Lower lobe of right lung (tissue), 2 donors: ENCODE data around the gene OR2F1. TPM values are rescaled to one million over a fixed set of nuclear protein-coding genes. Genes with fewer than 3 reads are reported as not detected.

Source experiments
- ATAC-seq, 2 donors: fragments of 200-7000 bp; cut with Tn5 transposase; one replicate each; pipeline ENCODE4 v1.9.1; 2020 to 2022; ENCODE audit warnings: mild to moderate bottlenecking in 2 of 2, moderate library complexity in 2 of 2
- DNase-seq: peaks from one replicate; pipeline ENCODE4 v3.0.0-alpha.2; 2020
- H3K27ac ChIP-seq: fragments of 200-600 bp; one replicate; pipeline ENCODE4 v1.8.0; 2022
- H3K27me3 ChIP-seq: fragments of 200-600 bp; one replicate; pipeline ENCODE4 v1.8.0; 2022; ENCODE audit warnings: low read depth
- H3K36me3 ChIP-seq: fragments of 200-600 bp; one replicate; pipeline ENCODE4 v1.8.0; 2022; ENCODE audit warnings: mild to moderate bottlenecking
- H3K4me1 ChIP-seq: fragments of 200-600 bp; one replicate; pipeline ENCODE4 v1.8.0; 2022
- H3K4me3 ChIP-seq: fragments of 200-600 bp; one replicate; pipeline ENCODE4 v1.8.0; 2022; ENCODE audit warnings: mild to moderate bottlenecking
- H3K9me3 ChIP-seq: fragments of 200-600 bp; one replicate; pipeline ENCODE4 v1.8.0; 2022
- CTCF ChIP-seq: fragments of 200-600 bp; IDR thresholded peaks from one replicate; pipeline ENCODE4 v1.8.0; 2022; ENCODE audit warnings: antibody characterized with exemption, mild to moderate bottlenecking
- intact Hi-C: fragments of 100-400 bp; cut with DNase I; formaldehyde crosslinking; loops from one replicate; pipeline ENCODE4 v1.11.0; 2022
- total RNA-seq: library from RNA; stranded (reverse); fragmentation: NEBNext Ultra II Directional; extraction: Animal tissue kit (Norgen Biotek cat#: 25700); gene quantifications from one replicate; pipeline ENCODE4 v1.2.1, GENCODE V29; 2021
- donor health status: DM: no; HTN: yes; CAD: no; lungs with severe emphysema.

The OR2F1 gene
- total RNA-seq, 1 donor from 2014 or later = not detected

GRCh38 chr7:143960813-143961610, 6.4 kb downstream of the OR2F1 start:
- ATAC-seq (no peak), DNase-seq (no peak)
- H3K27ac ChIP-seq = no peak overlapping the region
- no peaks in the 10 kb centered on the region for H3K27me3 ChIP-seq
- H3K9me3 ChIP-seq = no peaks in the 10 kb centered on the region
- intact Hi-C loops = no loop called here
- no peaks in the 10 kb centered on the region for H3K4me1 ChIP-seq
- no peak overlapping the region for H3K4me3 ChIP-seq
- H3K36me3 ChIP-seq = no peaks in the 10 kb centered on the region
- no peak for TF ChIP-seq CTCF

- intact Hi-C loops = no loop called here
- no peak for DNase-seq
- TF ChIP-seq CTCF = no peak
- Histone ChIP-seq H3K4me1 (no peaks in the 10 kb centered on the region), H3K4me3 (no peak overlapping the region), H3K27ac (no peak overlapping the region), H3K27me3 (no peaks in the 10 kb centered on the region), H3K9me3 (no peaks in the 10 kb centered on the region), H3K36me3 (no peaks in the 10 kb centered on the region)
- no peak for ATAC-seq
Observed at GRCh38 chr7:143965280-143965679, 10.6 kb downstream of the OR2F1 start.

GRCh38 chr7:143967398-143967797, 12.8 kb downstream of the OR2F1 start:
- no peak for TF ChIP-seq CTCF
- no peak for DNase-seq
- Histone ChIP-seq H3K4me3 (no peak overlapping the region), H3K4me1 (no peaks in the 10 kb centered on the region), H3K9me3 (no peaks in the 10 kb centered on the region), H3K36me3 (no peaks in the 10 kb centered on the region), H3K27me3 (no peaks in the 10 kb centered on the region), H3K27ac (no peak overlapping the region)
- ATAC-seq = no peak
- intact Hi-C loops = no loop called here

GRCh38 chr7:143973870-143974416, 19.3 kb downstream of the OR2F1 start:
- intact Hi-C loops = no loop called here
- DNase-seq (no peak), ATAC-seq (no peak)
- no peaks in the 10 kb centered on the region for H3K36me3 ChIP-seq
- TF ChIP-seq CTCF = no peak
- no peak overlapping the region for H3K27ac ChIP-seq
- no peak overlapping the region for H3K4me3 ChIP-seq
- no peaks in the 10 kb centered on the region for H3K9me3 ChIP-seq
- H3K27me3 ChIP-seq = no peaks in the 10 kb centered on the region
- H3K4me1 ChIP-seq = no peaks in the 10 kb centered on the region

GRCh38 chr7:143974459-143974858, 19.8 kb downstream of the OR2F1 start:
- no peak overlapping the region for H3K4me3 ChIP-seq
- intact Hi-C loops = no loop called here
- no peak overlapping the region for H3K27ac ChIP-seq
- no peaks in the 10 kb centered on the region for H3K4me1 ChIP-seq
- no peak for TF ChIP-seq CTCF
- H3K27me3 ChIP-seq = no peaks in the 10 kb centered on the region
- DNase-seq (no peak), ATAC-seq (no peak)
- H3K9me3 ChIP-seq = no peaks in the 10 kb centered on the region
- H3K36me3 ChIP-seq = no peaks in the 10 kb centered on the region
